Jurkat, Clone E6-1 (cell line): ENCODE data around the gene GFOD2.

Experiments
- DNase-seq: peaks from one replicate; pipeline ENCODE4 v3.0.0-alpha.2; 2011; ENCODE audit warnings: low read depth, low spot score
- H3K4me3 ChIP-seq: 2 replicates; pipeline ENCODE4 v1.5.1; 2011; ENCODE audit warnings: mild to moderate bottlenecking, low read length, control low read depth, moderate library complexity

Gene GFOD2

GRCh38 chr16:67651847-67652246 is 67.3 kb downstream of the GFOD2 start:
- no peak for DNase-seq
- no peak overlapping the region for H3K4me3 ChIP-seq

- DNase-seq, result no peak
- H3K4me3 ChIP-seq, result no peak overlapping the region
These were observed 68.1 kb downstream of the GFOD2 start for GRCh38 chr16:67651039-67651438.

- H3K4me3 ChIP-seq, result no peak overlapping the region
- no peak for DNase-seq
These were observed 69.1 kb downstream of the GFOD2 start for GRCh38 chr16:67650023-67650422.

GRCh38 chr16:67649494-67649931 is 69.6 kb downstream of the GFOD2 start:
- H3K4me3 ChIP-seq, result no peak overlapping the region
- no peak for DNase-seq

GRCh38 chr16:67648764-67649407 is 70.2 kb downstream of the GFOD2 start:
- no peak for DNase-seq
- H3K4me3 ChIP-seq, result no peak overlapping the region

GRCh38 chr16:67648088-67648763 is 70.9 kb downstream of the GFOD2 start:
- no peak for DNase-seq
- H3K4me3 ChIP-seq, result no peak overlapping the region

GRCh38 chr16:67647681-67648080 is 71.4 kb downstream of the GFOD2 start:
- no peak for DNase-seq

GRCh38 chr16:67647111-67647651 is 71.9 kb downstream of the GFOD2 start:
- no peak overlapping the region for H3K4me3 ChIP-seq
- no peak for DNase-seq

More at GRCh38 chr16:67647681-67648080, 71.4 kb downstream of the GFOD2 start:
- no peak overlapping the region for H3K4me3 ChIP-seq

GRCh38 chr16:67645397-67646121 is 73.6 kb downstream of the GFOD2 start:
- no peak for DNase-seq
- H3K4me3 ChIP-seq, result peak overlapping the region; percentile 92

GRCh38 chr16:67644038-67644437 is 75.1 kb downstream of the GFOD2 start:
- DNase-seq, result no peak
- no peak overlapping the region for H3K4me3 ChIP-seq

GRCh38 chr16:67641779-67642708 is 77.1 kb downstream of the GFOD2 start:
- no peak overlapping the region for H3K4me3 ChIP-seq
- no peak for DNase-seq

GRCh38 chr16:67637625-67638024 is 81.5 kb downstream of the GFOD2 start:
- no peak for DNase-seq
- H3K4me3 ChIP-seq, result no peak overlapping the region

- DNase-seq, result no peak
- no peak overlapping the region for H3K4me3 ChIP-seq
These were observed 82.4 kb downstream of the GFOD2 start for GRCh38 chr16:67636713-67637112.

GRCh38 chr16:67632415-67633172 is 86.5 kb downstream of the GFOD2 start:
- no peak for DNase-seq
- H3K4me3 ChIP-seq, result no peak overlapping the region

- no peak for DNase-seq
- H3K4me3 ChIP-seq, result no peak overlapping the region
These were observed 90.9 kb downstream of the GFOD2 start for GRCh38 chr16:67628216-67628615.
